ENCODE results near the gene F5. TPM values are rescaled to one million over a fixed set of nuclear protein-coding genes. Genes with fewer than 3 reads are reported as not detected.

F5 gene
- total RNA-seq, 1 donor from 2014 or later = 17.5 TPM

- intact Hi-C loops (cut with micrococcal nuclease) = loop anchor here (5.0 to 10.0 kb wide), 4 partner anchors 303 to 1726 kb away; partner anchors contain the start of genes FMO4, GORAB, KIFAP3 and SCYL3
These were observed 2.7 kb upstream of the F5 start for GRCh38 chr1:169588785-169589485.

- intact Hi-C loops (cut with micrococcal nuclease) = loop anchor here (5.0 to 10.0 kb wide), 4 partner anchors 304 to 1727 kb away; partner anchors contain the start of genes FMO4, GORAB, KIFAP3 and SCYL3
These were observed 1.8 kb upstream of the F5 start for GRCh38 chr1:169588112-169588511.

GRCh38 chr1:169586067-169586394, 250 bp downstream of the F5 start:
- intact Hi-C loops (cut with micrococcal nuclease) = loop anchor here (1.0 to 10.0 kb wide), 11 partner anchors 8 to 1729 kb away; partner anchors contain the start of genes FMO4, GORAB, KIFAP3 and METTL18

GRCh38 chr1:169585181-169585580, 1.1 kb downstream of the F5 start:
- intact Hi-C loops (cut with micrococcal nuclease) = loop anchor here (2.0 to 10.0 kb wide), 5 partner anchors 100 to 1730 kb away; partner anchors contain the start of genes FMO4, GORAB, KIFAP3 and SCYL3

GRCh38 chr1:169584483-169585144, 1.7 kb downstream of the F5 start:
- intact Hi-C loops (cut with micrococcal nuclease) = loop anchor here (2.0 to 10.0 kb wide), 5 partner anchors 100 to 1730 kb away; partner anchors contain the start of genes FMO4, GORAB, KIFAP3 and SCYL3

GRCh38 chr1:169577981-169578738, 8.1 kb downstream of the F5 start:
- intact Hi-C loops (cut with micrococcal nuclease) = no loop called here

GRCh38 chr1:169576935-169577331, 9.3 kb downstream of the F5 start:
- intact Hi-C loops (cut with micrococcal nuclease) = no loop called here

GRCh38 chr1:169576241-169576934, 9.9 kb downstream of the F5 start:
- intact Hi-C loops (cut with micrococcal nuclease) = no loop called here

- intact Hi-C loops (cut with micrococcal nuclease) = no loop called here
These were observed 11.9 kb downstream of the F5 start for GRCh38 chr1:169574336-169574735.

GRCh38 chr1:169572187-169572586, 14.1 kb downstream of the F5 start:
- intact Hi-C loops (cut with micrococcal nuclease) = no loop called here

- intact Hi-C loops (cut with micrococcal nuclease) = no loop called here
These were observed 14.8 kb downstream of the F5 start for GRCh38 chr1:169571450-169571849.

- intact Hi-C loops (cut with micrococcal nuclease) = no loop called here
These were observed 16.1 kb downstream of the F5 start for GRCh38 chr1:169570172-169570574.

- intact Hi-C loops (cut with micrococcal nuclease) = no loop called here
These were observed 17.8 kb downstream of the F5 start for GRCh38 chr1:169568497-169568896.

GRCh38 chr1:169565335-169566271, 20.7 kb downstream of the F5 start:
- intact Hi-C loops (cut with micrococcal nuclease) = no loop called here

GRCh38 chr1:169563650-169564049, 22.6 kb downstream of the F5 start:
- intact Hi-C loops (cut with micrococcal nuclease) = no loop called here

GRCh38 chr1:169563019-169563615, 23.2 kb downstream of the F5 start:
- intact Hi-C loops (cut with micrococcal nuclease) = no loop called here

- intact Hi-C loops (cut with micrococcal nuclease) = no loop called here
These were observed 24.6 kb downstream of the F5 start for GRCh38 chr1:169561692-169562091.

GRCh38 chr1:169557131-169557530, 29.1 kb downstream of the F5 start:
- intact Hi-C loops (cut with micrococcal nuclease) = no loop called here

- intact Hi-C loops (cut with micrococcal nuclease) = loop anchor here (1.0 kb wide), 4 partner anchors 36 to 259 kb away; partner anchors contain the start of gene F5
These were observed 36.0 kb downstream of the F5 start for GRCh38 chr1:169550294-169550693.

GRCh38 chr1:169548282-169548681, 38.0 kb downstream of the F5 start:
- intact Hi-C loops (cut with micrococcal nuclease) = no loop called here
